DMS153 treated with DMSO at 0.1 percent for 48 hours (cell line): ENCODE results near the gene CDK12.
"Not testable (repeated sequence)": the region's sequence is repeated elsewhere in the genome, so short reads cannot be mapped to it uniquely, and the experiment has no call there.

Experiments
- DNase-seq: peaks from one replicate; lab custom pipeline; 2025; ENCODE audit not compliant: unreplicated experiment; lab: John Stamatoyannopoulos, UW

The CDK12 gene

GRCh38 chr17:39496921-39497320 lies 35.6 kb downstream of the CDK12 start:
- DNase-seq, result not testable (repeated sequence)

- no peak for DNase-seq
These were observed 46.2 kb downstream of the CDK12 start for GRCh38 chr17:39507511-39507910.

- DNase-seq, result no peak
These were observed 47.7 kb downstream of the CDK12 start for GRCh38 chr17:39508987-39509386.

- DNase-seq, result no peak
These were observed 52.0 kb downstream of the CDK12 start for GRCh38 chr17:39513309-39513708.

DNA sequence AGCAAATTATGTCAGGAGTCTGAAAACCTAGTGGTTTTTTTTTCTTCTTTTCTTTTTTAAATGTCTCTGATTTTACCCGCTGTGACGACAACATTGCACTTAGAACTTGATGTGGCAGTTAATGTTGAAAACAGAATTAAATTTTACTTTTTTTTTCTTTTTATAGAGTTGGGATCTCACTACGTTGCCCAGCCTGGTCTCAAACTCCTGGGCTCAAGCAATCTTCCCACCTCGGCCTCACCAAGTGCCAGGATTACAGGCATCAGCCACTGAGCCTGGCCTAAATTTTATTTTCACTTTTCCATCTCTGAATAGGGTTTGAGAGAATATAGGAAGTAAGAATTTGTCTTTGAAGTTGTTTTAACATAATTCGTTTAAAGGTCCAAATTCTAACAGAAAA lies 52.6 kb downstream of the CDK12 start:
- no peak for DNase-seq

DNA sequence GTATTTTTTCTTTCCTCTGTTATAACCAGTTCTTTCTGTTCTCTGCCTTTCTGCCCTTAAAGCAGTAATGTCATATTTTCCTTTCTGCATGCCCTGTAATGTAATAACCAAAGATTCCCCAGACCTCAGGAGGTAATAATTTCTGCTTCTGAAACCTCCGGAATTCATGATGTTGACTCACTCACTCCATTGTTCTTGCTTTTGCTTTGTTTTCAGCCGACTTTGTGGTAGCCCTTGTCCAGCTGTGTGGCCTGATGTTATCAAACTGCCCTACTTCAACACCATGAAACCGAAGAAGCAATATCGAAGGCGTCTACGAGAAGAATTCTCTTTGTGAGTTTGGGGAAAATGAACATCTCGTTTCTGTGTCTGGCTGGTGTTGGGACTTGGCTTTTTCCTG lies 55.9 kb downstream of the CDK12 start:
- DNase-seq, result no peak

GRCh38 chr17:39525801-39526506 lies 64.7 kb downstream of the CDK12 start:
- no peak for DNase-seq

GRCh38 chr17:39527220-39527813 lies 66.0 kb downstream of the CDK12 start:
- no peak for DNase-seq

GRCh38 chr17:39529455-39529854 lies 68.2 kb downstream of the CDK12 start:
- DNase-seq, result no peak

DNA sequence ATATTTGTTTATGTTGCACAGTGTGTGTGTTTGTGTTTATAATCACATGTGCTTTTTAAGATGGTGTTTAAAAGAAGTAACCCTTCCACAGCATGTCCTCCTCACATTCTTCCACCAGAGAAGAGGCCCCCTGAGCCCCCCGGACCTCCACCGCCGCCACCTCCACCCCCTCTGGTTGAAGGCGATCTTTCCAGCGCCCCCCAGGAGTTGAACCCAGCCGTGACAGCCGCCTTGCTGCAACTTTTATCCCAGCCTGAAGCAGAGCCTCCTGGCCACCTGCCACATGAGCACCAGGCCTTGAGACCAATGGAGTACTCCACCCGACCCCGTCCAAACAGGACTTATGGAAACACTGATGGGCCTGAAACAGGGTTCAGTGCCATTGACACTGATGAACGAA lies 69.2 kb downstream of the CDK12 start:
- no peak for DNase-seq

DNA sequence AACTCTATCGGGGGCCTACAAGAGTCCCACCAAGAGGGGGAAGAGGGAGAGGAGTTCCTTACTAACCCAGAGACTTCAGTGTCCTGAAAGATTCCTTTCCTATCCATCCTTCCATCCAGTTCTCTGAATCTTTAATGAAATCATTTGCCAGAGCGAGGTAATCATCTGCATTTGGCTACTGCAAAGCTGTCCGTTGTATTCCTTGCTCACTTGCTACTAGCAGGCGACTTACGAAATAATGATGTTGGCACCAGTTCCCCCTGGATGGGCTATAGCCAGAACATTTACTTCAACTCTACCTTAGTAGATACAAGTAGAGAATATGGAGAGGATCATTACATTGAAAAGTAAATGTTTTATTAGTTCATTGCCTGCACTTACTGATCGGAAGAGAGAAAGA lies 70.0 kb downstream of the CDK12 start:
- DNase-seq, result no peak

GRCh38 chr17:39533891-39534290 lies 72.6 kb downstream of the CDK12 start:
- DNase-seq, result no peak

GRCh38 chr17:39534768-39535405 lies 73.6 kb downstream of the CDK12 start:
- no peak for DNase-seq

DNA sequence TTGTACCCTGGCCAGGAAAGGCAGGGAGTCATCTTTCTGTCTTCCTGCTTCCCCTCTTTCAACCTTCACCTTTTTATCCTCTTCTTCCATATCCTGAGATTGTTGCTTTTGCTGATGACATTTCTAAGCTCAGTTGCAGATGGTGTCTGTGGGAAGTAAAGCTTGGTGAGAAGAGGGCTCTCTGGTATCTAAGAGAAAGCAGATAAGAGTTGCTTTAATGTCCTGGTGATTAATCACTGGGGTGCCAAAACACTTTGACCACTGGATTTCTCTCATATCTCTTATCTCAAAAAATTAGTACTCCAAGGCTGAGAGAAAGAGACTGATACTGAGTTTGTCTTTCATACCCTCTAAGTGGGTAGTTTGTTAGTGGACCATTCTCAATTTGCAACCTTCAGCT lies 75.2 kb downstream of the CDK12 start:
- no peak for DNase-seq

DNA sequence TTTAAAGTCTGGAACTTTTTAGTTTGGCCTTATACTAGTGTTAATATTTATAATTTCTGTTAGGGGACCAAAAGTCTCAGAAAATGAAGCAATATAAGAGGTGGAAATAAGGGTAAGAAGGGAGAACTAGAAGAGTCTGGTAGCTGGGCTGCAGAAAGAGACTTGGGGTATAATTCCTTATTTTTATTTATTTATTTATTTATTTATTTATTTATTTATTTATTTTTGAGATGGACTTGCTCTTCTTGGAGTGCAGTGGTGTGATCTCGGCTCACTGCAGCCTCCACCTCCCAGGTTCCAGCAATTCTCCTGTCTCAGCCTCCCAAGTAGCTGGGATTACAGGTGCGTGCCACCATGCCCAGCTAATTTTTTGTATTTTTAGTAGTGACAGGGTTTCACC lies 76.1 kb downstream of the CDK12 start:
- not testable (repeated sequence) for DNase-seq

GRCh38 chr17:39538866-39539265 lies 77.6 kb downstream of the CDK12 start:
- DNase-seq, result no peak

DNA sequence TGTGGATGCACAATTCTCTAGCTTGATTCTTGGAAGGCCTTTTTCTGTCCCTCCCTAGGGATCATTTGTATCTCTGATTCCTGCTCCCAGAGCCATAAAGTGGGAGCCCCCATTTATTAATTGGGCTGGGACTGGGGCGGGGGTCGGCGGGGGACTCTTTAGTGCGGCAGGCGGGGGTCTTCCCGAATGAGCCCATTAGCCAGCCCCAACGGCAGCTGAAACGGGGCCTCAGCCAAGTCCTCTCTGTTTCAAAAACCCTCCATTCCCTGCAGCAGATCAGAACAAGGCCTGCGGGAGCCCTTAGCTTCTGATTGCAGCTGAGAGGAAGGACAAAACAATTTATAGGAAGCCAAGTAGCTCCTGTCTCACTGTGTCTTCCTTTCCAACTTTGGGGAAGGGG lies 79.3 kb downstream of the CDK12 start:
- no peak for DNase-seq

DNA sequence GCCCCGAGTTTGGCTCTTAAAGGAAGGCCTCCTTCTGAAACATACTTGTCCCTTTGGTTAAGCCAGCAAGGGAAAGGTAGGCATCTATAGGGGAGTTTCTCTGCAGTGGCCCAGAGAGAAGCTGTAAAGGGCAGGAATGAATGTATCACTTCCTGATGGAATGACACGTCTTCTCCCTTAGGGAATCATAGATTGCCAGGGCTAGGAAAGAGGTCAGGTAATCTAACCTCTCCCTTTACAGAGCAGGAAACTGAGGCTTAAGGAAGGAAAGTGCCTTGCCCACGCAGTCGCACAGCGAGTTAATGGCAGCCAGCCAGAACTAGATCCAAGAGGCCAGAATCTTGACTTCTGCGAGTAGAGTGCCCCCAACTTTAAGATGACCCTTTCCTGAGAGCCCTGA lies 80.4 kb downstream of the CDK12 start:
- no peak for DNase-seq

DNA sequence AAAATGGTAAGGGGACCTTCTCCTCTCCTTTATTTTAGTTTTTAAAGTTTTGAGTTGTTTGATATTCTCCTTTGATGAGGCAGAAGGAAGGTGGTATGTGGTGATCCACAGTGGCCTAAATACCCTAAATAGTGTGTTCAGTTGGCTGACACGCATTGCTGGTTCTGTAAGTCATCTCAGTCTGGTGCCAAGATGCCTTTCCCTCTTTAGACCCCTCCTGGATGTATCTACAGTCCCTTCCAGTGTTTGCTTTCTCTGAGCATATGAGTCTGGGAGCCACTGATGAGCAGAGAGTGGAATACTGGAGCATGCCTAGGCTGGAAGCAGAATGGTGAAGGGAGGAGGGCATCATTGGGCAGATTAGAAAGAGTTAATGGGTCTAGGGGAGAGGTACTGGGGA lies 81.9 kb downstream of the CDK12 start:
- DNase-seq, result no peak

GRCh38 chr17:39543664-39544063 lies 82.4 kb downstream of the CDK12 start:
- no peak for DNase-seq

DNA sequence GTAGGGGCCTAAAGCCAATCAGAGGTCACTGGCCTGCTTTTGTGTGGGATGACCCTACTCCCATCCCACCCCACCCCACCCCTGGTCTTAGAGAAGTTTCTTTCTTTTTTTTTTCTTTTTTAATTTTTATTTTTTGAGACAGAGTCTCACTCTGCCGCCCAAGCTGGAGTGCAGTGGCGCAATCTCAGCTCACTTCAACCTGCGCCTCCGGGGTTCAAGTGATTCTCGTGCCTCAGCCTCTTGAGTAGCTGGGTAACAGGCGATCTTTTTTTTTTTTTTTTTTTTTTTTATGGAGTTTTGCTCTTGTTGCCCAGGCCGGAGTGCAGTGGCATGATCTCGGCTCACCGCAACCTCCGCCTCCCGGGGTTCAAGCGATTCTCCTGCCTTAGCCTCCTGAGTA lies 83.1 kb downstream of the CDK12 start:
- DNase-seq, result not testable (repeated sequence)

DNA sequence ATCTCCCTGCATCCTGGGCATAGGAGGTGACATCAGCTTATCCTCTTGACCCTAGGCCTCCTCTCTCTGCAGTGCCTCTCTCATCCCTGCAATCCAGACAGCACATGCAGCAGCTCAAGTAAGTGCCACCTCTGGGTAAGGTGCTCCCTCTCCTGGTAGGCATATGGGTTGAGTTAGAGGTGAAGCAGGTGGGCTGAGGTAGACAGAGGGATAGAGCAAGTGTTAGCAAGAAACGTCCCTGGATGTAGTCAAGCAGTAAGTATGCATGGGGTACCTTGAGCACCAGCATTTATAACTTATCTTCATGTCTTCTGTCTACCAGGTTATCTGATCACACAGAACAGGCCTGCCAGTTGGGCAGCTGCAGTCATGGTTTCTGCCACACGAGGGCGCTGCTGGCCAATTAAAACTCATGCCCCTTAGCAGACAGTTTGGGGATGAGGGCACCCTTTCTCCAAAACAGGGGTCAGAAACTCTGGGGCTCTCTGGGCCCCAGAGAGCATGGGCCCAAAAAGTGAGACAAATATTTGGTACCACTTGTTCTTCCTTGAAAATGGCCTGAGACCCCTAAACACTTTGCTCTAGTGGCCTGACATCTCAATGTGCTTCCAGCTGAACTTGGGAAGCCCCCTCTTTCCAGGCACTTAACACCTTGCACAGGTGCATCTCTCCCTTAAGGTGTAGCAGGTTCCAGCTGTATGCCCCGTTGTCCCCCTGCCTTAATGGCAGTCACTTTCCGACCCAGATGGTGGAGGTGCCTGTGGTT lies 86.6 kb downstream of the CDK12 start:
- DNase-seq, result peak; percentile 26
